Glutamatergic neuron (in vitro differentiated cells): ENCODE data around the gene SLC24A5. TPM values are rescaled to one million over a fixed set of nuclear protein-coding genes. Genes with fewer than 3 reads are reported as not detected.

Experiments used
- DNase-seq: peaks from one replicate; pipeline ENCODE4 v3.0.0; 2022
- H3K27ac Mint-ChIP-seq: one replicate; pipeline ENCODE4 v1.8.0; 2020; ENCODE audit warnings: mild to moderate bottlenecking, mixed read lengths, inconsistent platforms; ENCODE audit not compliant: unreplicated experiment
- H3K27me3 Mint-ChIP-seq: one replicate; pipeline ENCODE4 v1.8.0; 2020; ENCODE audit warnings: mild to moderate bottlenecking, moderate library complexity, mixed read lengths, inconsistent platforms; ENCODE audit not compliant: unreplicated experiment
- H3K36me3 Mint-ChIP-seq: one replicate; pipeline ENCODE4 v1.8.0; 2020; ENCODE audit warnings: mild to moderate bottlenecking, mixed read lengths, inconsistent platforms; ENCODE audit not compliant: unreplicated experiment
- H3K4me1 Mint-ChIP-seq: one replicate; pipeline ENCODE4 v1.8.0; 2020; ENCODE audit warnings: mild to moderate bottlenecking, low read depth, mixed read lengths, inconsistent platforms; ENCODE audit not compliant: unreplicated experiment
- H3K4me3 Mint-ChIP-seq: one replicate; pipeline ENCODE4 v1.8.0; 2020; ENCODE audit warnings: mild to moderate bottlenecking, mixed read lengths, inconsistent platforms; ENCODE audit not compliant: unreplicated experiment
- H3K9me3 Mint-ChIP-seq: one replicate; pipeline ENCODE4 v1.8.0; 2020; ENCODE audit warnings: mild to moderate bottlenecking, moderate library complexity, mixed read lengths, inconsistent platforms; ENCODE audit not compliant: unreplicated experiment
- CTCF ChIP-seq: fragments of 200-600 bp; sonication (generic); IDR thresholded peaks from one replicate; pipeline ENCODE4 v1.5.0; 2021; ENCODE audit not compliant: partially characterized antibody, unreplicated experiment
- total RNA-seq: library from RNA; stranded (reverse); fragmentation: NEBNext Ultra II Directional; extraction: Animal tissue kit (Norgen Biotek cat#: 25700); gene quantifications from one replicate; pipeline ENCODE4 v1.2.1, GENCODE V29; 2021; ENCODE audit not compliant: unreplicated experiment

Gene SLC24A5
- total RNA-seq, 1 donor from 2014 or later: not detected

GRCh38 chr15:48089702-48090101 is 31.1 kb upstream of the SLC24A5 start:
- Mint-ChIP-seq H3K36me3 (peaks cover 4% of the 10 kb centered on the region), H3K27me3 (no peaks in the 10 kb centered on the region), H3K4me3 (no peak overlapping the region), H3K27ac (no peak overlapping the region), H3K4me1 (no peaks in the 10 kb centered on the region), H3K9me3 (no peaks in the 10 kb centered on the region)
- no peak for TF ChIP-seq CTCF
- DNase-seq: no peak

DNA sequence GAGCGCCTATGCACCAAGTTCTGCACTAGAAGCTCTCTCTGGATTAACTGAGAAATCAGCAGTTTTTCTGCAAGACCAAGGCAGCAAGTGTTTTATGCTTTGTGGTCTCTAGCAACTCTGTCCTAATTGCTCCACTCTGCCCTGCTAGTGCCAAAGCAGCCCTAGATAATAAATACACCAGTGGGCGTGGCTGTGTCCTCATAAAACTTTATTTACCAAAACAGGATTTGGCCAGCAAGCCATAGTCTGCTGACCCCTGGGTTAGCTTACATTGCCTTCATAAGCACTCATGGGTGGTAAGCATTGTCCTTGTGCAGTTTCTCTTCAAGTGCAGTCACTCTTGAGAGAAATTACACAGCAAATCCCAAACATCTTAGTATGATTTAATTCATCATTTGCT is 30.7 kb upstream of the SLC24A5 start:
- H3K36me3 Mint-ChIP-seq: peaks cover 4% of the 10 kb centered on the region
- no peak for DNase-seq
- no peaks in the 10 kb centered on the region for H3K4me1 Mint-ChIP-seq
- no peak overlapping the region for H3K4me3 Mint-ChIP-seq
- no peak for TF ChIP-seq CTCF
- no peaks in the 10 kb centered on the region for H3K9me3 Mint-ChIP-seq
- H3K27me3 Mint-ChIP-seq: no peaks in the 10 kb centered on the region
- no peak overlapping the region for H3K27ac Mint-ChIP-seq

- H3K27ac Mint-ChIP-seq: no peak overlapping the region
- no peaks in the 10 kb centered on the region for H3K9me3 Mint-ChIP-seq
- TF ChIP-seq CTCF: no peak
- no peaks in the 10 kb centered on the region for H3K4me1 Mint-ChIP-seq
- H3K4me3 Mint-ChIP-seq: no peak overlapping the region
- DNase-seq: no peak
- H3K36me3 Mint-ChIP-seq: peaks cover 4% of the 10 kb centered on the region
- no peaks in the 10 kb centered on the region for H3K27me3 Mint-ChIP-seq
These were observed 30.1 kb upstream of the SLC24A5 start for GRCh38 chr15:48090666-48091065.

GRCh38 chr15:48091522-48091921 is 29.3 kb upstream of the SLC24A5 start:
- Mint-ChIP-seq H3K27ac (no peak overlapping the region), H3K27me3 (no peaks in the 10 kb centered on the region), H3K36me3 (peaks cover 4% of the 10 kb centered on the region), H3K9me3 (no peaks in the 10 kb centered on the region), H3K4me1 (no peaks in the 10 kb centered on the region), H3K4me3 (no peak overlapping the region)
- DNase-seq: no peak
- no peak for TF ChIP-seq CTCF

- Mint-ChIP-seq H3K27me3 (no peaks in the 10 kb centered on the region), H3K4me3 (no peak overlapping the region), H3K4me1 (no peaks in the 10 kb centered on the region), H3K36me3 (no peaks in the 10 kb centered on the region), H3K27ac (no peak overlapping the region), H3K9me3 (no peaks in the 10 kb centered on the region)
- TF ChIP-seq CTCF: no peak
- DNase-seq: no peak
These were observed 24.4 kb upstream of the SLC24A5 start for GRCh38 chr15:48096355-48096786.
